ENCODE results near the gene AMZ1.

- TF ChIP-seq POLR2AphosphoS5 (IDR thresholded peaks at IDR 0.05) (no peak), CTCF (IDR thresholded peaks at IDR 0.05) (no peak), POLR2A (IDR thresholded peaks at IDR 0.05; ENCODE audit: low read depth) (no peak), EP300 (IDR thresholded peaks at IDR 0.05) (no peak)
Observed at GRCh38 chr7:2735744-2736143, 47.7 kb downstream of the AMZ1 start.
